ENCODE data around the gene RFNG.

Gene RFNG

DNA sequence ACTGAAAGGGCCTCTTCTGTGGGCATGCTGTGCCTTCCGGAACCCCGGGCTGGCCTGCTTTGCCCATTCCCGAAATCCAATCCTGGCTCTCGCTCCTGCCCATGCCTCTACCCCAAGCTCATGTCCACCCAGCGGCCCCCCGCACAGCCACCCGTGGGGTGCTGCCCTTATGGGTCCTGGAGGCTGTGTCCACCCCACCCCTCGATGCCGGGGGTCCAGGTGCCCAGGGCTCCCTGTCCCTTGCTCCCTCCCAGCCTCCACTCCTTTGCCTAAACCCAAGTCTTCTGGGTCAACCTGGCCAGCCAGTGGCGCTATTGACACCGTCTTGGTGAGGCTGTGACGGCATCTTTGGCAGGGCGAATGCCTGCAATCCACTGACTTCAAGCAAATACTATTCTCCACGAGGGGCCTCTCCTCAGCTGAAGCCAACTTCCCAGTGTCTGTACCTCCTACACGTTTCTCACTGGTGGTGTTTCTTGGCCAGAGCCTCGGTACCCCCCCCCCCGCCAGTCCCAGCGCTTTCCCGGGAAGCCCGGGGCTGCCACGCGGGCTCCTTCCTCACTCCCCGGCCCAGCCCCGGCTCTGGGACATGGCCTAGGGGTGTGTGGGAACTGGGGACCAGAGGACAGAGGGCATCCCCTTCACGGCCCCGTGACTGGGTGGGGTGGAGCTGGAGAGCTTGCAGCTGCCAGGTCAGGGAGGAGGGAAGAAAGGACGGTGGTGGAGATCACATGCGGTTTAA is 26.2 kb upstream of the RFNG start:
- DNase-seq (ENCODE audit: low read depth), result no peak

DNA sequence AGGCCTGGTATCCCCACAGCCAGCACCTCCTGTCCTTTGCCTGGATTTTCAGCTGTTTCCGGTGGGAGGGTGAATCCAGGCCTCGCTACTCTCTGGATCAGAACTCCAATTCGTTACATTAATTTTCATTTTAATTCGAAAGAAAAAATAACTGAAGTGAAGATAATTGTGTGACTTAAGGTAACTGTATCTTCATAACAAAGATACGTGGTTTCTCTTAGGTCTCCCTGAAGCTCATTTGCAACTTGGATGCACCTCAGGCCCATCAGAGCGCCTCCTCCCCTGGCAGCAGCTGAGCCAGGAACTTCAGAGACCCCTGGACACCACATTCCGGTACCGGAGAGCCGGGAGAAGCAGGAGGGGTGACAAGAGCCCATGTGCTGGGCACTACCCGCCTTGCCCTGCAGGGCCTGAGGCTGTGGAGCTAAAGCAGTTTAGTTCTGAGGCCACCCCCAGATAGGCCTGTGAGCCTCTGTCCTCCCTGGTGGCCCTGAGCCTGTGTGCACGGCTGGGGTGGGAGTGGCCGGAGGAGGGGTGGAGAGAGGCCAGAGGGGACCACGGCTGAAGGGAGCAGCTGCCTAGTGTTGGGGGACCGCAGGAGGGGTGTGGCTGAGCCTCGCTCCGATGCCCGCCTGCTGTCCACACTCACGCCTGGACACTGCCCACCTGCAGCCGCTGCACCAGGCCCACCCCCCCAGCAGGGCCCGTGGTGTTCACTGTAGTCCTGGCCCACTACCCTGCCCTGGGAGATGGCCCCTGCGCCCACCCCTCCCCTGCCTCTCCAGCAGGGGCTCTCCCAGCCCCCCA is 25.4 kb upstream of the RFNG start:
- no peak for DNase-seq (ENCODE audit: low read depth)

DNA sequence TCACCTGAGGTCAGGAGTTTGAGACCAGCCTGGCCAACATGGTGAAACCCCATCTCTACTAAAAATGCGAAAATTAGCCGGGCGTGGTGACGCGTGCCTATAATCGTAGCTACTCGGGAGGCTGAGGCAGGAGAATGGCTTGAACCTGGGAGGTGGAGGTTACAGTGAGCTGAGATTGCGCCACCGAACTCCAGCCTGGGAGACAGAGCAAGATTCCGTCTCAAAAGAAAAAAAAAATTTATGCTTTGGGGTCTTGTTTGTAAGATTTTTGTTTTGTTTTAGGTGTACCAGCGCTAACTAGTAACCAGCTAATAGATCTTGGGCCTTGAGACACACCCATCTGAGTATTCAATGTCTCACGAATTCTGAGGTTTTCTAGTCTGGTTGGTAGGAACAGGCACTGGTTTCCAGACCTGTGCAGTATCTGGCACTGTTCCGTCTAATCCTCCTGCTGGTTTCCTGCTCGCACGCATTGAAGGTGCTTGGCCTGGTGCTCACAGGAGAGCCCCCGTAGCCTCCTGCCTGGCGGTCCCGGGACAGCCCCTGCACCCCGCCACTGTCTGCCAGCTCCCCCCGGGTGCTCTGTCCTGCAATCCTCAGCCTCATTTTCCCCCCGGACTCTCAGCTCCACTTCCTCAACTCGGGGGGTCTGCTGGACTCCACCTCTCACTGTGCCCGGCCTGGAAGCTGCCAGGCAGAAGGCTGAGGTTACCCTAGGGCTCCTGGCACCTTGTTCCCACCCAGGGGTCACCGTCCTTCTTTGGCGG is 24.6 kb upstream of the RFNG start:
- DNase-seq (ENCODE audit: low read depth), result no peak

DNA sequence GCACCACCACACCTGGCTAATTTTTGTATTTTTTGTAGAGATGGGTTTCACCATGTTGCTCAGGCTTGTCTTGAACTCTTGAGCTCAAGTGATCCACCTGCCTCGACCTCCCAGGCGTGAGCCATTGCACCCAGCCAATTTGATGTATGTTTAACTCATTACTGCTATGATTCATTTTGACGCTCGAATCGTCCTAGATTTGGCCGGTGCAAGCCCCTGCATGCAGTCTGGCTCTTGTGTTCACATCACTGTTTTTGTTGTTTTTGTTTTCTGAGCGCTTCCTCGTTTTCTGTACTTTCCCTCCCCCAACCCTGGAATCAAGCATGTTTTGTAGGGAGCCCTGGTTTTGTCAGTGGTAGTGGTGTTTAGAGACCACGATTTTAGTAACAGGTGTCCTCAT is 21.8 kb upstream of the RFNG start:
- DNase-seq (ENCODE audit: low read depth), result no peak

DNA sequence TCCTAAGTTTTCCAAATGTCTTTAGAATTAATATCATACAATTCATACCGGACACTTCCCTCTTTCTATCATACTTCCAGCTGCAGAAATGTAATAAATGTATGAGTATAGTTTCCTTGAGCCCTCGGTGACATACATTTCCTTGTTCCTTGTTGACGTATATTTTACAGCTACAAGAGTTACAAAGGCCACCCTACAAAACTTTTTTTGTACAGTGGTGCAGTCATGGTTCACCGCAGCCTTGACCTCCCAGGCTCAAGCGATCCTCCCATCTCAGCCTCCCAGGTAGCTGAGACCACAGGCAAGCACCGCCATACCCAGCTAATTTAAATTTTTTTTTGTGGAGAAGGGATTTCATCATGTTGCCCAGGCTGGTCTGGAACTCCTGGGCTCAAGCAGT is 21.2 kb upstream of the RFNG start:
- no peak for DNase-seq (ENCODE audit: low read depth)

DNA sequence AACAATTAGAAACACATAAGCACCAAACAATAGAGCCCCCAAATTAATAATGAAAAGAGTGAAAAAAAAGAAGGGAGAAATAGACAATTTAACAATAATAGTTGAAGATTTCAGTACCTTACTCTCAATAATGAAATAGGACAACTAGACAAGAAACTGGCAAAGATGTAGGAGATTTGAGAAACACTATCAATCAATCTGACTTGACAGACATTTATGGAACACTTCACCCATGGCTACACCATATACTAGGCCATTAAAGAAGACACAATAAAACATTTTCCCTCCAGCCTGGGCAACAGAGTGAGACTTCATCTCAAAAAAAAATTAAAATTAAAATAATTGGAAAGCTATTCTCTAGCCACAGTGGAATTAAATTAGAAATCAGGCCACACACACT is 19.0 kb upstream of the RFNG start:
- DNase-seq (ENCODE audit: low read depth), result no peak

DNA sequence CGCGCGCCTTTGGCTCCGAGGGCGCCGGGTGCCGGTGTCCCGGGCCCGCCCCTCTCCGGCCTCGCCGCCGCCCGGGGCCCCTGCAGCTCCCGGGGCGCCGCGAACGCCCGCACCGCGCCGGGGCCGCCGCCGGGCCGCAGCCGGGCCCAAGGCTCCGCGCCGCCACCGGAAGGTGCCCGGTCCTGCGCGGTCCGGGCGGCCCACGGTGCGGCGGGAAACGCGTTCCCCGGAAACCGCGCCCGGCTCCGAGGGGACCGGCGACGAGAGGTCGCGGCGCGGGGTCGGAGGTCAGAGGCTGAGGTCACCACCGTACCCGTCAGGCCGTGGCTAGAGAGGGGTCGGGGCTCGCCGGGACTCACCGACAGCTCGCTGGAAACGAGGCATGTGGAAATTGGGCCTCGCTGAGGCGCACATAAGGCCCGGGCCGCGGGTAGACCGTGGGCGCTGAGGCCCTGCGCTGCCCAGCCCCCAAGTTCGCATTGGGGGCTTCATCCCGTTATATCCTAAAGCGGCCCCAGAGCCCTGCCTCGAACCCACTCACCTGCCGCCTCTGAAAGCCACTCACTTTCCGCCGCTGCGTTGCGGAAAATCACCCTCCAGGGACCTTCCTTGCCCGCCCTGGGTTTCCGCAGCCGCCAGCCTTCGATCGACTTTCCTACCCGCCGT is 14.2 kb upstream of the RFNG start, which contains the start of gene DUS1L:
DUS1L (minus strand) TSS at position 167 of the 666 bp plus-strand sequence. CDS start 745 bp downstream, outside the sequence.
- peak; percentile 66 for DNase-seq (ENCODE audit: low read depth)

DNA sequence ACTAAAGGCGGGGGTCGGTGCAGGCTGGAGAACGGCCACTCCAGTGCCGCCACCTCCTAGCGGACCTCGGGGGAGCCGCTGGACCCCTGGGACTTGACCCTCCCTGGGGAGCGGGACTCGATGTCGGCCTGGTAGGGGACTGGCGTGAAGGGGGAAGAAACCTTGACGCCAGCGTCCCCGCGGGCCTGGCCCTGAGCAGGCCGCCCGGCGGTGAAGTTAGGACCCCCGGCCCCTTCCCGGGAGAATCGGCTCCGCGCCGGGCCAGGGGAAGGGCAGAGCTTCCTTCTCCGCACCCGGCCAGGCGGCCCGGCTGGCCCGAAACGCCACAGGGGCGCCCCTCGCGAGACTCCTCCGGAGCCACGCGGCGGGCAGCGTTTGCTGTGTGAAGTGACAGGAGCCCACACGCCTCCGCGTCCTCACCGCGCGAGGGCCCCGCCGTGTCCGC is 13.6 kb upstream of the RFNG start:
- DNase-seq (ENCODE audit: low read depth), result no peak

DNA sequence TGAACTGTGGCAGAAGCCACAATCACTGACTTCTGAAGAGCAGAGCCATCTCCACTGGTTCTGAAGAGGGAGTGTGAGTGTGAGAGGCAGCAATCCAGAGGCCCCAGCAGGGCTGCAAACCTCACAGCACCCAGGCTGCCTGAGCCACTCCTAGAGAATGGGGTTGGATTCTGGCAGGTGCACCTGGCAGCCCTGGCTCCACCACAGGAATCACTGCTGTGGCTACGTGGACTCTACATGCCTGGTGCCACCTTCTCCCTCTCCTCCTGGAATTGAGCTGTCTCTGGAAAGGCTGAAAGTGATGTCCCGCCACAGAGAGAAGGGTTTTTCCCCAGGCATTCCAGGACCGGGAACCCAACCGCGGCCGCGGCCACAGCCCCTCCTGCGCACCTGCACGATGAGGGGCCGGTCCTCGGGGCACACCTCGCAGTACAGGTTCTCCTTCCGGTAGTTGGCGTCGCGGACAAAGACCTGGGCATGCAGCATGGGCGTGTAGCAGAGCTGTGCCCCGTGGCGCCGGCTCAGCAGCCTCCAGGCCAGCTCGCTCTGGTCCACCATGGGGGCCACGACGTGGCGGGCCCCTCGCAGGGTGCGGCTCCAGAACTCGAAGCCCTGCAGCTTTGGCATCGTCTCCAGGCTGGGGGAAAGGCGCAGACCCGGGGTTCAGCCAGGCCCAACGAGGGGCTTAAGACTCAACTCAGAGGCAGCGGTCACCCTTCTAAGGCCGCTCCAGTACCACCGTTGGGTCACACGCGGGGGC is 13.0 kb upstream of the RFNG start:
- DNase-seq (ENCODE audit: low read depth), result no peak

DNA sequence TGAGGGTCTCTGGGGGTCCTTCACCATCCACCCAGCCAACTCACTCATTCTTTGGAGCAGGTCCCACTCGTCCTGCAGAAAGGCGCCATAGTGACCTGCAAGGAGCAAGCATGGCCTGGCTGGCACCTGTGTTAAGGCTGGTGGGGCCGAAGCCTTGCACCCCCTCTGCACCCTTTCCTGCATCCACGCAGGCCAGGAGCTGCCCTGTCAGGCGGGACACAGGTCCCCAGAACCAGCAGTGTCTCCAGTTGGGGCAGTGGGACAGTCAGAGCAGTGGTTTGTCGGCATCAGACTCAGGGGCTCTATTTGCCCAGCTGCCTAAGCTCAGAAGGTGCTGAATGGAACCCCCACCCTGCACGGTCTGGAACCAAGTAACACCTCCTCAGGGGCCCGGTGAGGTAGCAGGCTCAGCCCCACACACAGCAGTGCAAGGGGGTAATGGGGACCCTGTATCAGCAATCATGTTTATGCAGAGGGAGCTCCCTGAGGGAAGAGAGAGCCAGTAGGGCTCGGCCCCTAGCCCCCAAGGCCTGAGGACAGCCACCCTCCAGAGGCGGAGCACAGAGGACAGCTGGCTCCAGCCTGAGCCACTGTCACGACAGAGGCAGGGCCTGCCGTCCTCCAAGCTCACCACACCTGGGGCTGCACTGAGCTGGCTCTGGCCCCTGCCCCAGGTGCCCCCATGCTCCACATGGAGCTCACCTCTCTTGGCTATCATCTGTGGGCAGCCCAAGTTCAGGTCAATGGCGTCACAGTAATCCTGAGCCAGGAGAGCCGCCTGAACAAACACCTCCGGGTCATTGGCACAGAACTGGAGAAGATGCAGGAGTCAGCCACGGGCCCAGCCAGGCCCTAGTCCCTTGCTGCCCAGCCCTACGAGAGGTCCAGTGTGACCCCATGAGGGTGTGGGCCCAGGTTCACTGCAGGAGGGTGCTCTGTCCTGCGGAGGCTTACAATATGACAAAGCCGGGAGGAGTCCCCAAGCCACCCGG is 12.1 kb upstream of the RFNG start:
- DNase-seq (ENCODE audit: low read depth), result no peak

DNA sequence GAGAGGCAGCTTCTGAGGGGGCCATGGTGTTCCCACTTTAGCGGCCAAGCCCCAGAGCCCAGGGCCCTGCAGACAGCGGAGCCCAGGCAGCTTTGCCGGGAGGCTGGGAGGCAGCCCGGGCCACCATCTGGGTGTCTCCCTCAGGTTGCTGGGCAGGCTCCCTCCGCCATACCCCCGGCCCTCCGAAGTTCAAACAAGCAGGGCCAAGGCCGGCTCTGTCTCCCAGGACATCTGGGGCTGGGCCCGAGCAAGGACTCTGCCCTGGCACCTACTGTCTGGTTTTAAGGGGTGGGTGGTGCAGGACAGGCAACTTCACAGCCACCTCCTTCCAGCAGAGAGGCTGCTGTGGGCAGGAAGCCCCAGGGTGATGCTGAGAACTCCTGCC is 11.4 kb upstream of the RFNG start:
- no peak for DNase-seq (ENCODE audit: low read depth)

DNA sequence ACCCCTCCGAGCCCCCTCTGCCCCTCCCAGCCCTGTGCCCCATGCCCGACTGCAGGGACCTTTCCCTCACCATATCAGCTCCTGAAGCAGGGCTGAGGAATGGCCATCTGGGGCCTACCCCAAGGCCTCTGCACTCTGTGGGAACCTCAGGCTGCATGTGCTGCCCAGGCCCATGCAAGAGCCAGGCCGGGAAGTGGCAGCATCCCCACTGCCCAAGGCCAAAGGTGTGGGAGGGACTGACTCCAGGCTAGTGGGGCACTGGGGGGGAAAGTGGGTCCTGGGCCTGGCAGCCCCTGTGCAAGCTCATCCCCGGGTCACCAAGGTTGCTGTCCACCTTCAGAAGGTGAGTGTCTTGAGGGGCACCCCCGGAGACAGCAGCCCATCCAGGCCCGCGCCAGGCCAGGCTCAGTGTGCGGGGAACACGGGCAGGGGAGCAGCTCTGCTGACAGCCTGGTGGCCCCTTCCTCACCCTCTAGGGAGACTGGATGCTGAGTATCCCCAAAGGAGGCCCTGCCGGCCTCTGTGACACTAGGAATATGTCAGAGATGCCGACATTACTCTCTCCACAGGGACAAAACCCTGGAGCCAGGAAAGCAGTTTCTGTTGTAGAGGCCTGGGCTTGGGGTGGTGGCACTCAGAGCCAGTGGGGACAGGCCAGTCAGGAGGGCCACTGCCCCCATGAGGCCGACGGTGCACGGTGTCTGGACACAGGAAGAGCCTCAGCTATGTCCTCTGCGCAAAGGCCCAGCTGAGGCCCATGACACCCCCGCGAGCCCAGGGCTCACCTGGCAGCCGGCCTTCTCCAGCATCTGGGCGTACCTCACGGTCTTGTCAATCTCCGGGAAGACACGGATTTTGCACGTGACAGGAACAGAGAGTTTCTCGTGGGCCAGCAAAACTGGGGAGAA is 10.7 kb upstream of the RFNG start:
- no peak for DNase-seq (ENCODE audit: low read depth)

DNA sequence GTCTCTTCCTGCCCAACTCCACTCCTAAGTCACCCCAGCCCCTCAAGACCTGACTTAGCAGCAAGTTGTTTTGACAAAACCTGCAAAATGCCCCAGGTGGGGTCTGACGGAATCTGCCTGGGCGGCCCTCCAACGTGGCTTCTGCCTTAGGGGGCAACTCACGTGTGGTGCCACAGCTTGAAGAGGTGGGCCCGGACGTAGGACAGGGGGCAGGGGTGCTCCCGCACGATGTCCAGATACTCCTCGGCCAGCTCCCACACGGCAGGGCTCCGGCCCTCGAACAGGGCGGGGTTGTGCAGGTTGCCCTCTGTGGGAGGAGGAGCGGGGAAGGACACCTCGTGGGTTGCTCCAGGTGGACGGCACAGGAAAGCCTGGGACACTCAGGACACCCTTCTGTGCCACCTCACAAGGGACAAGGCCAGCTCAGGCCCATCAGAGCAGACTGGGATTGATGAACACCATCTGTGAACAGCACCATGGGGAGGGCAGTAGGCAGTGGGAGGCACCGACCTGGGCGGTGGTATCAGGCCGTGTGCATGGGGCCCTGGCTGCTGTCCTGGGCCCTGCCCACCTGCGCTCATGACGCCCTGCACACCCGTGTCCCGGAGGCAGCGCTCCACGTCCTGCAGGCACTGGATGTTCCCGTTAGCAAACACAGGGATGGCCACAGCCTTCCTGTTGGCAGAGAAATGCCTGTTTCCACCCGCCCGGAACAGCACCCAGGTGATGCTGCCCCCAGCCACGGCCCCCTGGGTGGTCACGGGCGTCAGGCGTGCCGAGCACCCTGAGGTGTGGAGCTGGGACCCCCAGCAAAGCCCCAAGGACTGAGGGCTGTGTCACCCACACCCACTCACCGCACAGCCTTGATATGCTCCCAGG is 9.7 kb upstream of the RFNG start:
- DNase-seq (ENCODE audit: low read depth), result no peak

DNA sequence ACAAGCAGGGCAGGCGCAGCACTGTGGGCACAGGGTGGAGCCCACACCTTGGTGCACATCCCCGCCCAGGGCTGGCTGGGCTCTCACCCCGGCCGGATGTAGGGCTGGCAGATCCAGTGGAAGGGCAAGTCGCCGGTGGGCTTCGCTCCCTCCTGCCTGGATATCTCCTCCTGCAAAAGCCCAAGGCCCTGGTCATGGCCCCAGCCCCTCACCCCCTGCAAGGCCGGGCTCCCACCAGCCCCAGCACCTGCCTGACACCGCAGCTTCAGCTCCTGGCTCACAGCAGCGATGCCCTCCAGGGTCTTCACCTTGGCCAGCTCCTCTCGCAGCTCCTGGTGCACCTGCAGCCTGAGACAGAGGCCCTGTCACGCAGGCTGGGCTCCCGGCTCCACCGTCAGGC is 9.0 kb upstream of the RFNG start:
- DNase-seq (ENCODE audit: low read depth), result no peak

DNA sequence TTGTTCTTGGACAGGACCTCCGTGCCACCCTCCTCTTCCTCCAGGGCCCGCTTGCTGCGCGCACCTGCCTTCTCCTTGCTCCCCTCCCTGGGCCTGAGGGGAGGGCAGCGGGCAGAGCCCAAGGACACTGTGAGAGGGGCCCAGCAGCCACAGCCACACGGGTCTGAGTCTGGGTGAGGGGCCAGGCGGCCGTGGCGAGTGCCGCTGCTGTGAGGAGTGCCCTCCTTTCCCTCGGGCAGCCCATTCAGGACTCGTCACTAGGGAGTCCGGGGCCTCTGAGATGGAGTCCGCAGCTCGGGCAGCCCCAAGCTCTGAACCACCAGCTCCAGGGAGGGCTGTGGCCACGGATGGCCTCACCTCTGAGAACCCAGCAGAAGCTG is 8.4 kb upstream of the RFNG start:
- no peak for DNase-seq (ENCODE audit: low read depth)

DNA sequence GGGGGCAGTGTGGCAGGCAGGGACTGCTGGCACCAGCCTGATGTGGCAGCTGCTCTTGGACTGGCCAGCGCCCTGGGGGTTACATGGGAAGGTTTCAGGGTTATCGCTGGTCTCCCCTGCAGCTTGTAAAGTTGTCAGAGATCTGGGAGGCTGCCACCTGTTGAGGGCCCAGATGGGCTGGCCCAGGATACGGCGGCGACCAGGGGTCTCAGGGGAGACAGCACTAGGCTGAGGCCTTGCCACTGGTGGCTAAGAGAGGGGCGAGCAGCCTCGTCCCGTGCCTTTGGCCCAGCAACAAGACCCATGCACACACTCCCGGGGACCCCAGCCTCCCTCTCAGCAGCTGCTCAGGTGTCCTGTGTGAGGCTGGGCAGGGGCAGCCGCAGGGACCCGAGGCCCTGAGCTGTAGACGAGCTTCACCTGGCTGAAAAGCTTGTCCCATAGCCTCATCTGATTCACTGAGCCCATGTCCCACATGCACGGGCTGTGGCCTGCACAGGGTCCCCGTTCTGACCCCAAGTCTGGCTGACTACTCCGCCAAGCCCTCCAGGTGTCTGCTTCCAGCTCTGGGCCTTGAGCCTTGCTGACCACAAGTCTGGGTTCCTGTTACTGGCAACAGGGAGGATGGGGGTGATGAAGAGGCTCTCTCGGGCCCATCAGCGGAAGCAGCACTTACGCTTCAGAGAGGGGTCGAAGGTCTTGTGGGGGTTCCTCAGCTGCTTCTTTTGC is 7.8 kb upstream of the RFNG start:
- no peak for DNase-seq (ENCODE audit: low read depth)

DNA sequence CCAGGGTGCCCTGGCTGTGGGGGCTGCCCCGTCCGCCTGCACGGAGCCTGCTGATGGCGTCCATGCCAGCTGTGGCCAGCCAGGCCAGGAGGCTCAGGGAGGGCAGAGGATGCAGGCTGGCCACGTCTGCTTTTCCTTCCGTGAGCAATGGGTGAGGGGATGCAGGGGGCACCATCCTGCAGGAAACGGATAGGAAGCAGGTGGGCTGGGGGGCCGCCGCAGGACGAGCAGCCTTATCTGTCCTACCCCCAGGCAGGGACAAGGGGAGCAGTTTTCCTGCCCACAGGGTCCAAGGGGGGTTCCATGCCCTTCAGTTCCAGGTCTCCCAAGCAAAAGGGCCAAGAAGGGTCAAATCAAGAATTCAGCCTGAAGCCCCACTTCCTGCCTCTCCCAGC is 7.2 kb upstream of the RFNG start:
- DNase-seq (ENCODE audit: low read depth), result no peak
